ENCODE data around the gene MYMX. TPM values are rescaled to one million over a fixed set of nuclear protein-coding genes. Genes with fewer than 3 reads are reported as not detected.

The MYMX gene
- total and polyA plus RNA-seq, 2 of the 13 experiments (the other 11 are each of a cell fraction or from before 2014, with no cell fraction given): not detected

DNA sequence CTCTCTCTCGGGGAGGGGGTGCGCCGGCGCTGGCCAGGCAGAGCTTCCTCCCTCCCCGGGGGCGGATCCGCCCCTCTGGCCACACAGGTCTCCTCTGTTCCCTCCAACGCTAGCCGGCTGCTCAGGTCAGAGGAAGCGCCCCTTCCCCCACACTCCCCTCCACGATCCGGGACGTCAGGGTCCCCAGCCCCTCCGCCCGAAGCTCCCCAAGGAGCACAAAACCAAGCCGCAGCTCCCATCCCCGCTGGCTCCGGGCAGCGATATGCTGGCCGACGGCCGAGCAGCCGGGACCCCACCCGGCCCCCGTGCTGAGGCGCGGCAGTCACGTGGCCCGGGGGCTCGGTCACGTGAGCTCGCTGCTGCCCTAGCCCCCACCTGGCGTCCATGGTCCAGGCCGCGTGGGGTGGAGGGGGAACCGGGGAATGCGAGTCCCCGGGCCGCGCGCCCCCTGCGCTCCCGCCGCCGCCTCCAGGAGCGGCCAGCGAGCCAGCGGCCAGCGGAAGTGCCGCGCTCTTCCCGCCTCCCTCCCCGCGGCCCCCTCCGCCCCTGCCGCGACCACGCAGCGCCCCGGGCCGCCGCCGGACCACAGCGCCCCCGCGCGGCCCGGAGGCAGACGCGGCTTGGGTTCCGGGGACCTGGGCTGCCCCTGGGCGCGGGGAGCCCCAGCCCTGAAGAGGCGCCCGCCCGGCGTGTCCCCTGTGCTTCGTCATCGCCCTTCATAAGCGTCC, 40.5 kb downstream of the MYMX start, which contains the start of gene SLC35B2:
TSS of gene SLC35B2 (minus strand) at position 504 of the 728 bp plus-strand sequence. CDS start at position 386, 118 bp downstream.
- H3K27me3 ChIP-seq (ENCODE audit: control insufficient read depth in 1 of 2, insufficient read depth in 2 of 2, low read length in 2 of 2): no peaks in the 10 kb centered on the region; a peak in 1 of 5 replicates
- ChIA-PET CTCF (ENCODE audit: low intra/inter-chr PET ratio, low total read pairs) (interaction anchor here (0.7 to 1.5 kb wide), 3 partner anchors 36 to 106 kb away, joined by 3 to 4 read pairs (median 4); no protein-coding TSS in a partner anchor), POLR2A (interaction anchor here (0.9 to 6.0 kb wide), 27 partner anchors 7 to 628 kb away, joined by 3 to 264 read pairs (median 5); partner anchors contain the start of genes AARS2, CDC5L, GTPBP2 and HSP90AB1)
- H3K36me3 ChIP-seq (replicated peaks in 1 of 2; ENCODE audit: control insufficient read depth in 1 of 2, insufficient read depth in 2 of 2, low read length in 2 of 2): peaks cover 23 to 56% of the 10 kb centered on the region in 2 experiments
- H3K9me3 ChIP-seq (ENCODE audit: low read length): no peaks in the 10 kb centered on the region
- peak within 1 kb of the TSS; percentile 93 for H3K27ac ChIP-seq (ENCODE audit: extremely low read length, insufficient read depth, low read length)
- peak within 1 kb of the TSS; percentile 66 to 84 (median 71) for H3K4me3 ChIP-seq (replicated peaks in 1 of 3; ENCODE audit: insufficient read depth in 1 of 3, low read depth in 2 of 3, low read length in 3 of 3)
- H3K79me2 ChIP-seq (ENCODE audit: insufficient read depth, low read length): peaks cover 15% of the 10 kb centered on the region
- H3K9ac ChIP-seq (ENCODE audit: insufficient read depth, low read depth, low read length): peak within 1 kb of the TSS; percentile 92
- in situ Hi-C loops (cut with HindIII; ENCODE audit: extremely low pct_ligation_motif_present, low pct_unique_long_range_greater_than_20kb) (no loop called here), intact Hi-C loops (cut with micrococcal nuclease; ENCODE audit: unreplicated experiment) (no loop called here)
- peaks cover 53% of the 10 kb centered on the region for H3K4me1 ChIP-seq (ENCODE audit: insufficient read depth, low read length)
- ATAC-seq: peak; percentile 71
- peak; percentile 88 for DNase-seq (ENCODE audit: low spot score)
- 0% methylated on average over 30 of the region's 80 CpGs for WGBS (ENCODE audit: low lambda C conversion rate)
- no peak within 1 kb of the TSS for H2AFZ ChIP-seq (ENCODE audit: low read length)
- FAIRE-seq: peak; percentile 73
- peak within 1 kb of the TSS; percentile 96 for H3K4me2 ChIP-seq (ENCODE audit: low read depth, low read length)
- BruUV-seq (replicated peaks): no TSS peak
- H4K20me1 ChIP-seq (ENCODE audit: insufficient read depth, low read length): peaks cover 43% of the 10 kb centered on the region
- TF ChIP-seq ZXDC (CRISPR knock-in tag; IDR thresholded peaks at IDR 0.05) (no peak), ZNF510 (CRISPR knock-in tag; IDR thresholded peaks at IDR 0.05; ENCODE audit: low read depth) (no peak; the same call in 1 of the 2 replicates), ZNF224 (CRISPR knock-in tag; IDR thresholded peaks at IDR 0.05) (0 out of 2 replicates have a peak, but pooled peaks have one; percentile 61), REPIN1 (CRISPR knock-in tag; IDR thresholded peaks at IDR 0.05; ENCODE audit: borderline replicate concordance, low read depth) (peak; percentile 93), GABPB1 (CRISPR knock-in tag; IDR thresholded peaks at IDR 0.05) (peak; percentile 88; the same call in 1 of the 2 replicates), BRD4 (CRISPR knock-in tag; IDR thresholded peaks at IDR 0.05) (no peak; the same call in 1 of the 2 replicates), RELA (CRISPR knock-in tag; IDR thresholded peaks at IDR 0.05) (no peak), ZNF138 (CRISPR knock-in tag; IDR thresholded peaks at IDR 0.05; ENCODE audit: low read depth) (no peak), SNAI1 (CRISPR knock-in tag; IDR thresholded peaks at IDR 0.05; ENCODE audit: borderline replicate concordance) (no peak), ZNF737 (CRISPR knock-in tag; IDR thresholded peaks at IDR 0.05; ENCODE audit: borderline replicate concordance) (no peak), MED13 (CRISPR knock-in tag; IDR thresholded peaks at IDR 0.05) (no peak), ZNF256 (CRISPR knock-in tag; conservative IDR thresholded peaks at IDR 0.05) (no peak), GPN1 (CRISPR knock-in tag; IDR thresholded peaks at IDR 0.05; ENCODE audit: borderline replicate concordance) (no peak), HCFC1 (IDR thresholded peaks at IDR 0.05; ENCODE audit: low read depth, low read length) (0 out of 2 replicates have a peak, but pooled peaks have one; percentile 8), ZSCAN29 (CRISPR knock-in tag; conservative IDR thresholded peaks at IDR 0.05) (no peak), NKX3-1 (CRISPR knock-in tag; IDR thresholded peaks at IDR 0.05) (0 out of 2 replicates have a peak, but pooled peaks have one; percentile 60), ZNF605 (CRISPR knock-in tag; IDR thresholded peaks at IDR 0.05) (peak; percentile 96), RBFOX2 (IDR thresholded peaks at IDR 0.05; ENCODE audit: low read depth, low read length) (peak; percentile 99), TSC22D2 (CRISPR knock-in tag; IDR thresholded peaks at IDR 0.05; ENCODE audit: borderline replicate concordance) (no peak; the same call in none of the 2 replicates), SIN3B (IDR thresholded peaks at IDR 0.05; ENCODE audit: low read length) (no peak; the same call in 1 of the 2 replicates), CHCHD3 (CRISPR knock-in tag; IDR thresholded peaks at IDR 0.05) (peak; percentile 92), ZNF557 (CRISPR knock-in tag; IDR thresholded peaks at IDR 0.05) (0 out of 2 replicates have a peak, but pooled peaks have one; percentile 3)
- TF ChIP-seq, protein P1, sequence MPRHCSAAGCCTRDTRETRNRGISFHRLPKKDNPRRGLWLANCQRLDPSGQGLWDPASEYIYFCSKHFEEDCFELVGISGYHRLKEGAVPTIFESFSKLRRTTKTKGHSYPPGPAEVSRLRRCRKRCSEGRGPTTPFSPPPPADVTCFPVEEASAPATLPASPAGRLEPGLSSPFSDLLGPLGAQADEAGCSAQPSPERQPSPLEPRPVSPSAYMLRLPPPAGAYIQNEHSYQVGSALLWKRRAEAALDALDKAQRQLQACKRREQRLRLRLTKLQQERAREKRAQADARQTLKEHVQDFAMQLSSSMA (CRISPR knock-in tag; IDR thresholded peaks at IDR 0.05): peak; percentile 88; the same call in 1 of the 2 replicates
